ENCODE data around the gene IL3.
"Not testable (repeated sequence)": the region's sequence is repeated elsewhere in the genome, so short reads cannot be mapped to it uniquely, and the experiment has no call there.

Gene IL3

GRCh38 chr5:132098151-132098594 lies 37.7 kb downstream of the IL3 start:
- peak; percentile 57 for DNase-seq

- no peak for DNase-seq
Observed at GRCh38 chr5:132098621-132099020, 38.2 kb downstream of the IL3 start.

GRCh38 chr5:132099076-132099748 lies 38.8 kb downstream of the IL3 start:
- peak; percentile 83 for DNase-seq

- peak; percentile 4 for DNase-seq
Observed at GRCh38 chr5:132099905-132100304, 39.5 kb downstream of the IL3 start.

- DNase-seq = peak; percentile 44
Observed at GRCh38 chr5:132100672-132101261, 40.3 kb downstream of the IL3 start.

GRCh38 chr5:132101385-132101880 lies 41.0 kb downstream of the IL3 start:
- DNase-seq = no peak

- peak; percentile 63 for DNase-seq
Observed at GRCh38 chr5:132102101-132102701, 41.7 kb downstream of the IL3 start.

- DNase-seq = peak; percentile 4
Observed at GRCh38 chr5:132102944-132103331, 42.5 kb downstream of the IL3 start.

GRCh38 chr5:132103332-132103951 lies 43.0 kb downstream of the IL3 start:
- DNase-seq = peak; percentile 82

GRCh38 chr5:132103969-132104391 lies 43.5 kb downstream of the IL3 start:
- DNase-seq = no peak

- DNase-seq = no peak
Observed at GRCh38 chr5:132104556-132104955, 44.1 kb downstream of the IL3 start.

- DNase-seq = no peak
Observed at GRCh38 chr5:132105688-132106087, 45.2 kb downstream of the IL3 start.

- DNase-seq = not testable (repeated sequence)
Observed at GRCh38 chr5:132108495-132108894, 48.0 kb downstream of the IL3 start.

GRCh38 chr5:132108957-132109356 lies 48.5 kb downstream of the IL3 start:
- not testable (repeated sequence) for DNase-seq

GRCh38 chr5:132109494-132110053 lies 49.1 kb downstream of the IL3 start:
- no peak for DNase-seq

- DNase-seq = no peak
Observed at GRCh38 chr5:132110195-132110594, 49.7 kb downstream of the IL3 start.

GRCh38 chr5:132110930-132111329 lies 50.5 kb downstream of the IL3 start:
- no peak for DNase-seq

GRCh38 chr5:132112111-132112510 lies 51.7 kb downstream of the IL3 start:
- no peak for DNase-seq

Measured in stimulated activated CD4-positive, alpha-beta T cell treated with anti-CD3 and anti-CD28 coated beads, Interleukin-4, amount 100 ng/mL, for 24 hours (primary cell).